ENCODE data around the gene TCP11L1.
A peak's percentile ranks its signal among the peaks of the same experiment; 100 is the strongest.
"Not testable (repeated sequence)": the region's sequence is repeated elsewhere in the genome, so short reads cannot be mapped to it uniquely, and the experiment has no call there.

TCP11L1 gene

GRCh38 chr11:33029218-33029617, 10.2 kb upstream of the TCP11L1 start:
- DNase-seq (ENCODE audit: low spot score), result not testable (repeated sequence)

- DNase-seq (ENCODE audit: low spot score), result no peak
These were observed 5.9 kb upstream of the TCP11L1 start for GRCh38 chr11:33033493-33033892.

- DNase-seq (ENCODE audit: low spot score), result no peak
These were observed 4.4 kb upstream of the TCP11L1 start for GRCh38 chr11:33035011-33035410.

GRCh38 chr11:33040033-33040861, 875 bp downstream of the TCP11L1 start:
- DNase-seq (ENCODE audit: low spot score), result no peak

- DNase-seq (ENCODE audit: low spot score), result no peak
These were observed 1.6 kb downstream of the TCP11L1 start for GRCh38 chr11:33040862-33041453.

- no peak for DNase-seq (ENCODE audit: low spot score)
These were observed 4.0 kb downstream of the TCP11L1 start for GRCh38 chr11:33043221-33043830.

GRCh38 chr11:33044285-33044756, 4.9 kb downstream of the TCP11L1 start:
- no peak for DNase-seq (ENCODE audit: low spot score)

GRCh38 chr11:33045551-33046255, 6.3 kb downstream of the TCP11L1 start:
- DNase-seq (ENCODE audit: low spot score), result no peak

GRCh38 chr11:33048701-33049100, 9.3 kb downstream of the TCP11L1 start:
- DNase-seq (ENCODE audit: low spot score), result not testable (repeated sequence)

- not testable (repeated sequence) for DNase-seq (ENCODE audit: low spot score)
These were observed 10.4 kb downstream of the TCP11L1 start for GRCh38 chr11:33049565-33050408.

GRCh38 chr11:33052231-33052630, 12.9 kb downstream of the TCP11L1 start:
- DNase-seq (ENCODE audit: low spot score), result no peak

- DNase-seq (ENCODE audit: low spot score), result no peak
These were observed 16.0 kb downstream of the TCP11L1 start for GRCh38 chr11:33055375-33055774.

- no peak for DNase-seq (ENCODE audit: low spot score)
These were observed 17.9 kb downstream of the TCP11L1 start for GRCh38 chr11:33057284-33057683.

GRCh38 chr11:33059331-33060007, 20.1 kb downstream of the TCP11L1 start:
- DNase-seq (ENCODE audit: low spot score), result no peak

GRCh38 chr11:33060271-33060670, 20.9 kb downstream of the TCP11L1 start:
- no peak for DNase-seq (ENCODE audit: low spot score)

- DNase-seq (ENCODE audit: low spot score), result no peak
These were observed 22.8 kb downstream of the TCP11L1 start for GRCh38 chr11:33062137-33062536.

- peak; percentile 16 for DNase-seq (ENCODE audit: low spot score)
These were observed 24.0 kb downstream of the TCP11L1 start for GRCh38 chr11:33063326-33063881.

- peak; percentile 26 for DNase-seq (ENCODE audit: low spot score)
These were observed 24.9 kb downstream of the TCP11L1 start for GRCh38 chr11:33064033-33064825.

- no peak for DNase-seq (ENCODE audit: low spot score)
These were observed 25.5 kb downstream of the TCP11L1 start for GRCh38 chr11:33064866-33065265.

Data from globus pallidus (tissue), 1 donor.